Neural crest cell (in vitro differentiated cells): Measurements from ENCODE around the gene HOXC9. TPM values are rescaled to one million over a fixed set of nuclear protein-coding genes. Genes with fewer than 3 reads are reported as not detected.

Source experiments
- DNase-seq: peaks from one replicate; pipeline ENCODE4 v3.0.0; 2021; ENCODE audit warnings: low read depth, mixed read lengths, low spot score
- H3K27ac Mint-ChIP-seq: one replicate; pipeline ENCODE4 v1.8.0; 2021; ENCODE audit warnings: mild to moderate bottlenecking, mixed read lengths; ENCODE audit not compliant: unreplicated experiment
- H3K27me3 Mint-ChIP-seq: 2 replicates; pipeline ENCODE4 v1.8.0; 2021; ENCODE audit warnings: low read depth, mild to moderate bottlenecking, mixed read lengths
- H3K36me3 Mint-ChIP-seq: 2 replicates; pipeline ENCODE4 v1.8.0; 2021; ENCODE audit warnings: low read depth, mild to moderate bottlenecking, mixed read lengths
- H3K4me1 Mint-ChIP-seq: 2 replicates; pipeline ENCODE4 v1.8.0; 2021; ENCODE audit warnings: mixed read lengths
- H3K4me3 Mint-ChIP-seq: one replicate; pipeline ENCODE4 v1.8.0; 2021; ENCODE audit warnings: mild to moderate bottlenecking, mixed read lengths
- H3K9me3 Mint-ChIP-seq: 2 replicates; pipeline ENCODE4 v1.8.0; 2021; ENCODE audit warnings: mixed read lengths
- total RNA-seq: library from RNA; stranded (reverse); gene quantifications from 2 replicates; pipeline ENCODE4 v1.2.1, GENCODE V29; 2021
- TF ChIP-seq, protein P1 (sequence below): fragments of 200-600 bp; sonication (generic); conservative IDR thresholded peaks from 2 replicates; pipeline ENCODE4 v1.5.0; 2021; ENCODE audit warnings: antibody characterized with exemption, mild to moderate bottlenecking

The HOXC9 gene
- total RNA-seq, 1 donor from 2014 or later, result 6.3 TPM

DNA sequence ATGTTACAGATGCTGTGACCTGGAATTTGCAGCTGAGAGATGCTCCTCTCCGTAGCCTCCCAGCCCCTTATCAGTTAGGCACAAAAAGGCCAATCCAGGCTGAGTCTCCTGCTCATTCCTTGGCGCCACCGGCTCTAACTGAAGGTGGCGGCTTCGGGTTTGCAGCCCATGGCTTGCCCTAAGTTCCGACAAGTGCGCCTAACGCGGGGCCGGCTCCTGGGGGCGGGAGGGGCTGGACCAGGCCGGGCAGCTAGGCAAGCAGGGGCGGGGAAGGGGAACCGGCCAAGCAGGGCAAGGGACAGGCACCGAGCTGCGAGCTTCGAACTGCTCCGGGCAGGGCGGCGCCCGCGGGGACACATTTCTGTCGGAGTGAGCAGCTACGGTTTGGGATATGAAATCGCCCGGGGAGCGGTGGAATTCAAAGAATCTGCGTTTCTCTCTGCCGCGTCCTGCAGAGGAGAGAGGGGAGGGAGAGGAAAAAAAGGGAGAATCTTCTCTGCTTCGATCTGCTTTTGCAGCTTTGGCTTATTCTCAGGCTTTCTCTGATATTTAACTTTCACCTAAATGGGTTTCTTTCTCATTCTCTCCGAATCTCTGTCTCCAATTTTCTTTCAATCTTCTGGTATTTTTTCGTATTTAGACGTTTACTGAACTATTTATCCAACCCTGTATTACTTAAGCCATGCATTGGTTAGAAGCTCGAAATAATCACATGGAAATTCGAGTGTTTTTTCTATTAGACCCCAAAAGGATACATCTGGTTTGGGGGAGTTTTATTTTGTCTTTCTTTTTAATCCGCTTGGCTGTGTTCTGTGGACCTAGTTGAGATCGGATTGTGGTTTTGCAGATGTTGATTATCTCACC lies 46.9 kb upstream of the HOXC9 start:
- Mint-ChIP-seq H3K27ac (no peak overlapping the region), H3K4me1 (no peaks in the 10 kb centered on the region), H3K4me3 (no peak overlapping the region), H3K27me3 (peaks cover 99% of the 10 kb centered on the region), H3K36me3 (peaks cover 4% of the 10 kb centered on the region), H3K9me3 (no peaks in the 10 kb centered on the region)
- no peak for DNase-seq
- TF ChIP-seq, protein P1, sequence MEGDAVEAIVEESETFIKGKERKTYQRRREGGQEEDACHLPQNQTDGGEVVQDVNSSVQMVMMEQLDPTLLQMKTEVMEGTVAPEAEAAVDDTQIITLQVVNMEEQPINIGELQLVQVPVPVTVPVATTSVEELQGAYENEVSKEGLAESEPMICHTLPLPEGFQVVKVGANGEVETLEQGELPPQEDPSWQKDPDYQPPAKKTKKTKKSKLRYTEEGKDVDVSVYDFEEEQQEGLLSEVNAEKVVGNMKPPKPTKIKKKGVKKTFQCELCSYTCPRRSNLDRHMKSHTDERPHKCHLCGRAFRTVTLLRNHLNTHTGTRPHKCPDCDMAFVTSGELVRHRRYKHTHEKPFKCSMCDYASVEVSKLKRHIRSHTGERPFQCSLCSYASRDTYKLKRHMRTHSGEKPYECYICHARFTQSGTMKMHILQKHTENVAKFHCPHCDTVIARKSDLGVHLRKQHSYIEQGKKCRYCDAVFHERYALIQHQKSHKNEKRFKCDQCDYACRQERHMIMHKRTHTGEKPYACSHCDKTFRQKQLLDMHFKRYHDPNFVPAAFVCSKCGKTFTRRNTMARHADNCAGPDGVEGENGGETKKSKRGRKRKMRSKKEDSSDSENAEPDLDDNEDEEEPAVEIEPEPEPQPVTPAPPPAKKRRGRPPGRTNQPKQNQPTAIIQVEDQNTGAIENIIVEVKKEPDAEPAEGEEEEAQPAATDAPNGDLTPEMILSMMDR, result no peak

DNA sequence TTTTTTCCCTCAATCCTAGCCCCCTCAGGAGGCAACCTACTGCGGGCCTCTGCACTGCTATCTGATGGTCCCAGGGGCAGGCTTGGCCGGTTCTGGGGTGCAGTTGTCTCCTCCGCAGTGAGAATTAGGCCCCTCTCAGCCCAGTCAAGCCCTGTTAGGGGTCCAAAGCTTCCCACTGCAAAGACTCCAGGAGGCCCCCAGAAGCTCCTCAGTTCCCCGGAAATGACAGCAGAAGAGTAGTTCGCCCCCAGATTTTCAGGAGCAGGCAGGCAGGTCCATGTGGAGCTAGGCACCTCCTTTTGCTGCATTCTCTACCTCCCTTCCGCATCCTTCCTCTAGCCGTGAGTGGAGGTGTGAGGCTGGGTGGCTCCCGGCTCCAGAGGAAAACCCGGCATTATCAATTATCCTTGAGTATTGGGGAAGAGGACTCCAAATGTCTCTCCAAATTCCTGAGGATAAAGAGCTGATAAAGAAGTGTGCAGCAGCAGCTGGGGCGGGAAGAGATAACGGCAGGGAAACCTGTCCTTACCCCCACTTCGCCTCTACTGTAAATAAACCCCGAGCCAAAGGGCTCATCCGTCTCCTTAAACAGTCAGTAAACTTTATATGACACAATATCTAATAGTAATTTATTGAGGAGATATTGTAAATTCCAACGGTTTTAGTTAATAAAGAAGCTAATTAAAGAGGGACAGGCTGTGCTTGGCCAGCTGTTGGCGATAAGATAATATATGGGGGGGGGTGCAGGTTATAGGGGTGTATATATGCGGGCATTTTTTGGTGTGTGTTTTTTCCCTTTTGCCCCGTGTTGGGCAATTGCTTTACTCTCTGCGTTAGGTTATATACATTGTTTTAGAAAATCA lies 45.9 kb upstream of the HOXC9 start:
- DNase-seq, result no peak
- H3K4me1 Mint-ChIP-seq, result no peaks in the 10 kb centered on the region
- TF ChIP-seq, protein P1, result no peak
- H3K36me3 Mint-ChIP-seq, result no peaks in the 10 kb centered on the region
- no peak overlapping the region for H3K27ac Mint-ChIP-seq
- no peak overlapping the region for H3K4me3 Mint-ChIP-seq
- H3K27me3 Mint-ChIP-seq, result peaks cover 99% of the 10 kb centered on the region
- no peaks in the 10 kb centered on the region for H3K9me3 Mint-ChIP-seq

DNA sequence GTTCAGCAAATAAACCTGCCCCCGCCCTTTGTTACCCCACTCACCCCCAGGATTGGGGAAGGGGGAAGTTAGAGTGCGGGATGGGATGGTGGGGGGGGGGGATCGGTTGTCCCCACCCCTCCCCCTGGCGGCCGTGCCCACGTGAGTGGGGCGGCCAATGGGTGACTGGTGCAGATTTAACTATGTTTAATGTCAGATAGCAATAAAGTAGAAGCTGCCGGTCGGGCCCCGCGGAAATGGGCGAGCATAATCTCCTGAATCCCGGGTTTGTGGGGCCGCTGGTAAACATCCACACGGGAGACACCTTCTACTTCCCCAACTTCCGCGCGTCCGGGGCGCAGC lies 45.3 kb upstream of the HOXC9 start, which contains the start of gene HOXC12:
TSS of gene HOXC12 (plus strand) at position 210 of the 342 bp plus-strand sequence. CDS start at position 237, 27 bp downstream.
- Mint-ChIP-seq H3K4me3 (no peak within 1 kb of the TSS), H3K36me3 (no peaks in the 10 kb centered on the region), H3K4me1 (no peaks in the 10 kb centered on the region), H3K27me3 (peaks cover 99% of the 10 kb centered on the region), H3K27ac (no peak within 1 kb of the TSS), H3K9me3 (no peaks in the 10 kb centered on the region)
- DNase-seq, result no peak
- TF ChIP-seq, protein P1, result no peak

DNA sequence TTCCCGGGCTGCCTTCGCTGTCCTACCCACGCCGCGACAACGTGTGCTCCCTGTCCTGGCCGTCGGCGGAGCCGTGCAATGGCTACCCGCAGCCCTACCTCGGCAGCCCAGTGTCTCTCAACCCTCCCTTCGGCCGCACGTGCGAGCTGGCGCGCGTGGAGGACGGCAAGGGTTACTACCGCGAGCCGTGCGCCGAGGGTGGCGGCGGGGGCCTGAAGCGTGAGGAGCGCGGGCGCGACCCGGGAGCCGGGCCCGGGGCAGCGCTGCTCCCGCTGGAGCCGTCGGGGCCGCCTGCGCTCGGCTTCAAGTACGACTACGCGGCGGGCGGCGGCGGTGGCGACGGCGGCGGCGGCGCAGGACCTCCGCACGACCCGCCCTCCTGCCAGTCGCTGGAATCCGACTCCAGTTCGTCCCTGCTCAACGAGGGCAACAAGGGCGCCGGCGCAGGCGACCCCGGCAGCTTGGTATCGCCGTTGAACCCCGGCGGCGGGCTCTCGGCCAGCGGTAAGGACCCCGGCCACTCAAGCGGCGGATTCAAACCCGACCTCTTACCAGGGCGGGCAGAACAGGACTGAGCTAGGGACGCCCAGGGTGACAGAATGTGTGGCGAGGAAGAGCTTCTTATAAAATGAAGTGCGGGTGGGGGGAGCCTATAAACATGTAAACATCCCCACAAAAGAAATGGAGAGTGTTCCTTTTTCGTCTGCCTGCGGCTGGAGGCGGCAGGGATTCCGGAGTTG lies 44.8 kb upstream of the HOXC9 start:
- H3K27me3 Mint-ChIP-seq, result peaks cover 99% of the 10 kb centered on the region
- no peaks in the 10 kb centered on the region for H3K36me3 Mint-ChIP-seq
- no peaks in the 10 kb centered on the region for H3K4me1 Mint-ChIP-seq
- H3K4me3 Mint-ChIP-seq, result no peak overlapping the region
- no peak overlapping the region for H3K27ac Mint-ChIP-seq
- DNase-seq, result no peak
- no peaks in the 10 kb centered on the region for H3K9me3 Mint-ChIP-seq
- TF ChIP-seq, protein P1, result no peak

DNA sequence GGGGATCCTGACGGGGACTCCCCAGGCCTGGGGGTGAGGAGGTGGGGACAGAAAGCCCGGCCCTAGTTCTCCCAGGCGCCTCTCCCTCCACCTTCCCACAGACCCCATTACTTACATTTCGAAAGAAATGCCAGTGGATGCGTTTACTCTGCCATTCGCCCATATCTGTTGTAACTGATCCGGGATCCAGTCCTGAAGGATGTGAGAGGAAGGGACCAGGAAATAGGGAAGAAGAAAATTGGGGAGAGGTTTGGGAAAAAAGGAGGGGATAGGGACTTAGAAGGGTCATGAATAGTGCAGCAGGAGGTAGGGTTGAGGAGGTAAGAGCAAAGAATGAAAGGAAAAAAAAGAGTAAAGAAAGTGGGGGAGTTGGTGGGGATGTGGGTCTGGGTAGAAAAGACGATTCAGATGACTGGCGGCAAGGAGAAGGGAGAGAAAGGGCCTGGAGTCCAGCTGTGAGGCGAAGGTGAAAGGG lies 44.1 kb upstream of the HOXC9 start:
- no peak for DNase-seq
- Mint-ChIP-seq H3K36me3 (no peaks in the 10 kb centered on the region), H3K4me3 (no peak overlapping the region), H3K9me3 (no peaks in the 10 kb centered on the region), H3K27me3 (peaks cover 99% of the 10 kb centered on the region), H3K27ac (no peak overlapping the region), H3K4me1 (no peaks in the 10 kb centered on the region)
- TF ChIP-seq, protein P1, result no peak
